Raji (cell line): ENCODE measurements around the gene TXNDC2.

Experiments
- POLR2A ChIP-seq: IDR thresholded peaks from 2 replicates; pipeline ENCODE4 v1.6.1; 2011; ENCODE audit warnings: low read depth, low read length, control low read depth; ENCODE audit not compliant: insufficient read depth

TXNDC2 gene

GRCh38 chr18:9871244-9871746 lies 14.5 kb upstream of the TXNDC2 start:
- TF ChIP-seq POLR2A = no peak

GRCh38 chr18:9872823-9873222 lies 12.9 kb upstream of the TXNDC2 start:
- TF ChIP-seq POLR2A = no peak

- no peak for TF ChIP-seq POLR2A
These were observed 11.0 kb upstream of the TXNDC2 start for GRCh38 chr18:9874728-9875127.

GRCh38 chr18:9876212-9876866 lies 9.4 kb upstream of the TXNDC2 start:
- TF ChIP-seq POLR2A = no peak

GRCh38 chr18:9876867-9877654 lies 8.7 kb upstream of the TXNDC2 start:
- no peak for TF ChIP-seq POLR2A

- TF ChIP-seq POLR2A = no peak
These were observed 8.1 kb upstream of the TXNDC2 start for GRCh38 chr18:9877655-9878014.

- TF ChIP-seq POLR2A = no peak
These were observed 7.7 kb upstream of the TXNDC2 start for GRCh38 chr18:9878095-9878494.

- TF ChIP-seq POLR2A = no peak
These were observed 7.0 kb upstream of the TXNDC2 start for GRCh38 chr18:9878783-9879242.

- no peak for TF ChIP-seq POLR2A
These were observed 1.7 kb upstream of the TXNDC2 start for GRCh38 chr18:9884090-9884489.

- no peak for TF ChIP-seq POLR2A
These were observed 1.1 kb upstream of the TXNDC2 start for GRCh38 chr18:9884532-9885140.

GRCh38 chr18:9886005-9886348 lies 204 bp downstream of the TXNDC2 start:
- TF ChIP-seq POLR2A = no peak

- no peak for TF ChIP-seq POLR2A
These were observed 2.2 kb downstream of the TXNDC2 start for GRCh38 chr18:9887992-9888391.

GRCh38 chr18:9890196-9890595 lies 4.4 kb downstream of the TXNDC2 start:
- no peak for TF ChIP-seq POLR2A

GRCh38 chr18:9890957-9891356 lies 5.2 kb downstream of the TXNDC2 start:
- TF ChIP-seq POLR2A = no peak

- TF ChIP-seq POLR2A = no peak
These were observed 8.8 kb downstream of the TXNDC2 start for GRCh38 chr18:9894454-9895068.

GRCh38 chr18:9897129-9897528 lies 11.4 kb downstream of the TXNDC2 start:
- TF ChIP-seq POLR2A = no peak
